GM18873 (cell line): ENCODE measurements around the gene CBX7.

Experiments
- ATAC-seq: cut with Tn5 transposase; IDR thresholded peaks from one replicate; pipeline ENCODE4 v1.9.1; 2021; ENCODE audit warnings: mild to moderate bottlenecking, moderate library complexity, moderate number of reproducible peaks; ENCODE audit not compliant: unreplicated experiment, low FRiP score

CBX7 gene

GRCh38 chr22:39148026-39148726, 4.3 kb downstream of the CBX7 start:
- no peak for ATAC-seq

- ATAC-seq, result no peak
Observed at GRCh38 chr22:39147335-39148025, 5.0 kb downstream of the CBX7 start.

GRCh38 chr22:39146256-39147101, 6.0 kb downstream of the CBX7 start:
- no peak for ATAC-seq

GRCh38 chr22:39144101-39144767, 8.2 kb downstream of the CBX7 start:
- no peak for ATAC-seq

- no peak for ATAC-seq
Observed at GRCh38 chr22:39142088-39142680, 10.3 kb downstream of the CBX7 start.

- ATAC-seq, result no peak
Observed at GRCh38 chr22:39139933-39140332, 12.5 kb downstream of the CBX7 start.

- no peak for ATAC-seq
Observed at GRCh38 chr22:39138357-39138997, 14.0 kb downstream of the CBX7 start.

- ATAC-seq, result no peak
Observed at GRCh38 chr22:39136317-39136716, 16.2 kb downstream of the CBX7 start.

GRCh38 chr22:39135092-39135896, 17.2 kb downstream of the CBX7 start:
- no peak for ATAC-seq

GRCh38 chr22:39134366-39135091, 18.0 kb downstream of the CBX7 start:
- ATAC-seq, result no peak

GRCh38 chr22:39133871-39134270, 18.6 kb downstream of the CBX7 start:
- no peak for ATAC-seq

GRCh38 chr22:39132871-39133524, 19.5 kb downstream of the CBX7 start:
- no peak for ATAC-seq

GRCh38 chr22:39132281-39132680, 20.2 kb downstream of the CBX7 start:
- ATAC-seq, result no peak

GRCh38 chr22:39130892-39131855, 21.3 kb downstream of the CBX7 start:
- ATAC-seq, result no peak

- no peak for ATAC-seq
Observed at GRCh38 chr22:39130152-39130704, 22.3 kb downstream of the CBX7 start.

- no peak for ATAC-seq
Observed at GRCh38 chr22:39129746-39130145, 22.7 kb downstream of the CBX7 start.
